Stomach (tissue), 4 donors: ENCODE results near the gene HCN1.

Experiments used
- POLR2A ChIP-seq, 4 donors: fragments of 450-650 bp; IDR thresholded peaks; one replicate each; pipeline ENCODE4 v1.6.1; 2016; ENCODE audit warnings: antibody characterized with exemption in 4 of 4, control low read depth in 2 of 4, mild to moderate bottlenecking in 1 of 4, moderate library complexity in 1 of 4
- POLR2AphosphoS5 ChIP-seq, 3 donors: sonication (generic); formaldehyde crosslinking; IDR thresholded peaks; one replicate each; pipeline ENCODE4 v1.6.1; 2016; ENCODE audit warnings: antibody characterized with exemption in 3 of 3
- TF ChIP-seq, protein P1 (sequence below), 7 experiments: fragments of 450-650 bp in 4 of 7; fragments of 200-600 bp in 3 of 7; sonication (generic) in 3 of 7; IDR thresholded peaks; one replicate each; pipeline ENCODE4 v1.5.1; 2016 to 2019; ENCODE audit warnings: antibody characterized with exemption in 7 of 7, control low read depth in 2 of 7, mild to moderate bottlenecking in 1 of 7

DNA sequence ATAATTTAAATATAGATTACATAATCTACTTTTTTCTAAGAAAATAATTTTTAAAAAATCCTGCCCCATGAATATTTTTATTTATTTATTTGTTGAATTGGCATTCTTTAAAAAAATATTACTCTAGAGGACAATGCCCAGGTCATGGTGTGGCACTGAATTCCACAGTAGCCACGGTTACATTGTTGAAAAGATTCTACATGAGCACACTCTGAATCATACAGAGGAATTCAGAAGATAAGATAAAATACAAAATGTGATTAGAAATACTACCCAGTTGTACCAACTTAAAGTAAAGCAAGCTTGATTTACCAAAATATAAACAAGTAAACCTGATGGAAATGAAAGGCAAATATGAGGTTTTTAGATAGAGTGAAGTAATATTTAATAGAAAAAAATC lies 183.7 kb downstream of the HCN1 start:
- TF ChIP-seq, protein P1, sequence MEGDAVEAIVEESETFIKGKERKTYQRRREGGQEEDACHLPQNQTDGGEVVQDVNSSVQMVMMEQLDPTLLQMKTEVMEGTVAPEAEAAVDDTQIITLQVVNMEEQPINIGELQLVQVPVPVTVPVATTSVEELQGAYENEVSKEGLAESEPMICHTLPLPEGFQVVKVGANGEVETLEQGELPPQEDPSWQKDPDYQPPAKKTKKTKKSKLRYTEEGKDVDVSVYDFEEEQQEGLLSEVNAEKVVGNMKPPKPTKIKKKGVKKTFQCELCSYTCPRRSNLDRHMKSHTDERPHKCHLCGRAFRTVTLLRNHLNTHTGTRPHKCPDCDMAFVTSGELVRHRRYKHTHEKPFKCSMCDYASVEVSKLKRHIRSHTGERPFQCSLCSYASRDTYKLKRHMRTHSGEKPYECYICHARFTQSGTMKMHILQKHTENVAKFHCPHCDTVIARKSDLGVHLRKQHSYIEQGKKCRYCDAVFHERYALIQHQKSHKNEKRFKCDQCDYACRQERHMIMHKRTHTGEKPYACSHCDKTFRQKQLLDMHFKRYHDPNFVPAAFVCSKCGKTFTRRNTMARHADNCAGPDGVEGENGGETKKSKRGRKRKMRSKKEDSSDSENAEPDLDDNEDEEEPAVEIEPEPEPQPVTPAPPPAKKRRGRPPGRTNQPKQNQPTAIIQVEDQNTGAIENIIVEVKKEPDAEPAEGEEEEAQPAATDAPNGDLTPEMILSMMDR (IDR thresholded peaks at IDR 0.05), result no peak
- TF ChIP-seq POLR2A (IDR thresholded peaks at IDR 0.05) (no peak), POLR2AphosphoS5 (IDR thresholded peaks at IDR 0.05) (no peak)
